RWPE1 (cell line): ENCODE measurements around the gene LENEP.

ENCODE experiments used
- CTCF ChIA-PET: fragments of 350-600 bp; sonication (Branson Sonifier 250); formaldehyde crosslinking; extraction: SDS; loops from one replicate; lab custom pipeline; 2021; lab: Yijun Ruan, JAX
- POLR2A ChIA-PET: fragments of 400-600 bp; formaldehyde crosslinking; extraction: SDS; loops from one replicate; lab custom pipeline; 2020; ENCODE audit warnings: antibody characterized with exemption; ENCODE audit not compliant: low non-redundant PET; lab: Yijun Ruan, JAX
- DNase-seq: peaks from one replicate; pipeline ENCODE4 v3.0.0; 2012; ENCODE audit warnings: low spot score
- H3K27ac ChIP-seq: fragments of 450-650 bp; 2 replicates; pipeline ENCODE4 v1.5.1; 2017
- TF ChIP-seq, protein P1 (sequence below): fragments of 450-650 bp; conservative IDR thresholded peaks from 2 replicates; pipeline ENCODE4 v1.5.1; 2017; ENCODE audit warnings: low read depth, mild to moderate bottlenecking

The LENEP gene

GRCh38 chr1:154948079-154948478, 45.3 kb upstream of the LENEP start:
- ChIA-PET POLR2A (interaction anchor here (1.0 kb wide), 1 partner anchor 12 kb away, joined by 3 read pairs; the partner anchor contains the start of gene PMVK), CTCF (no interaction called here)
- TF ChIP-seq, protein P1, sequence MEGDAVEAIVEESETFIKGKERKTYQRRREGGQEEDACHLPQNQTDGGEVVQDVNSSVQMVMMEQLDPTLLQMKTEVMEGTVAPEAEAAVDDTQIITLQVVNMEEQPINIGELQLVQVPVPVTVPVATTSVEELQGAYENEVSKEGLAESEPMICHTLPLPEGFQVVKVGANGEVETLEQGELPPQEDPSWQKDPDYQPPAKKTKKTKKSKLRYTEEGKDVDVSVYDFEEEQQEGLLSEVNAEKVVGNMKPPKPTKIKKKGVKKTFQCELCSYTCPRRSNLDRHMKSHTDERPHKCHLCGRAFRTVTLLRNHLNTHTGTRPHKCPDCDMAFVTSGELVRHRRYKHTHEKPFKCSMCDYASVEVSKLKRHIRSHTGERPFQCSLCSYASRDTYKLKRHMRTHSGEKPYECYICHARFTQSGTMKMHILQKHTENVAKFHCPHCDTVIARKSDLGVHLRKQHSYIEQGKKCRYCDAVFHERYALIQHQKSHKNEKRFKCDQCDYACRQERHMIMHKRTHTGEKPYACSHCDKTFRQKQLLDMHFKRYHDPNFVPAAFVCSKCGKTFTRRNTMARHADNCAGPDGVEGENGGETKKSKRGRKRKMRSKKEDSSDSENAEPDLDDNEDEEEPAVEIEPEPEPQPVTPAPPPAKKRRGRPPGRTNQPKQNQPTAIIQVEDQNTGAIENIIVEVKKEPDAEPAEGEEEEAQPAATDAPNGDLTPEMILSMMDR: no peak
- H3K27ac ChIP-seq: no peak overlapping the region; the same call in 1 of the 2 replicates
- DNase-seq: no peak

DNA sequence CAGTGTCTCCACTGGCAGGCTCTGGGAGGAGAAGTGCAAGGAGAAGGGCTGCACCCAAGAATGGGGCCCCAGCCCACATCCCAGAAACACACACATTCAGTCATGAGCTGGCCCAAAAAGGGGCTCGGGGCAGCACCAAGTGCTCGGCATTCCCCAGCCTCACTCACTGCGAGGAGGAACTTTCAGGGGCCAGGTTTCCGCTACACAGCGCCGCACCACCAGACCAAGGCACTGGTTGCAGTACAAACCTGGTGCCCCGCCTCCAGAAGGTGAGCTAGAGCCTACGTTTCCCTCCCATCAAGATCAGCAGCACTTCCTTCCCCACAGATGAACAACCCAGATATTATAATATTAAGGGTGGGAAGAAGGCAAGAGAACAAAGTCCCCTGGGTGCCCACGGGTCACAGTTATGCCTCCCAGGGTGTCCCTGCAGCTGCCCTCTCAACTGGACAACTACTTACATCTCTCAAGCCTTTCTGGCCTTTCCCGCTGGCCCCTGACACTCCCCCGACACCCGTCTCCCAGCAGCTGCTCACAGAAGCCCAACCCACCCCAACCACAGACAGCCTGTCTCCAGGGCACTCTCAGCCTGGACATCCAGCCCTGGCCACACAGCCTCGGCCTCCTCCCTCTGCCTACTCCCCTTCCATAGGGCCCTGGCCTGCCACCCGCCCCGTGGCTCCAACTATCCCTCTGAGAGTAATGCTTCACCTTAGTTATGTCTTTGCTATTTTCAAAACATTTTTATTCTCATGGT, 41.3 kb upstream of the LENEP start:
- no peak for DNase-seq
- H3K27ac ChIP-seq: peak overlapping the region; percentile 3; the same call in 1 of the 2 replicates
- CTCF ChIA-PET: no interaction called here
- TF ChIP-seq, protein P1: no peak
- POLR2A ChIA-PET: no interaction called here

DNA sequence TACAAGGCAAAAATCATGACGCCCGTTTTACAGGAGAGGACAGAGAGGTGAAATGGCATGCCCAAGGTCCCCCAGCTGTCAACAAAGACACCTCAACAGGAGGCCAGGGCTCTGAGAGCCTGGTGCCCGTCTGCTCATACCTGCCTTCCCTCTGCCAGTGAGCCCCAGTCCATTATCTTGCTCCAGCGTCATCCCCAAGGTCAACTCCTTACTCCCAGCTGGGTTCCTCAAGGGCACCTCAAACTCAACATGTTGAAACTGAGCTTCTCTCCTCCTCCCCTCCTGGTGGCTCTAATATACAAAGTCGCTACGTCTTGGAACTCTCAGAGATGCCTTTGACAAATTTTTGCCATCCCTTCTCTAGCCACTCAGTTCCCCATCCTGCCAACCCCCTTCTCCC, 40.7 kb upstream of the LENEP start:
- TF ChIP-seq, protein P1: no peak
- POLR2A ChIA-PET: no interaction called here

GRCh38 chr1:154953611-154954038, 39.8 kb upstream of the LENEP start:
- no peak for DNase-seq
- TF ChIP-seq, protein P1: no peak
- POLR2A ChIA-PET: interaction anchor here (0.6 kb wide), 1 partner anchor 31 kb away, joined by 4 read pairs; no protein-coding TSS in a partner anchor
- no peak overlapping the region for H3K27ac ChIP-seq
- CTCF ChIA-PET: interaction anchor here (0.5 to 0.6 kb wide), 2 partner anchors 22 to 108 kb away, joined by 4 to 5 read pairs; no protein-coding TSS in a partner anchor

More for the DNA sequence above, 40.7 kb upstream of the LENEP start:
- no peak overlapping the region for H3K27ac ChIP-seq
- DNase-seq: no peak
- CTCF ChIA-PET: no interaction called here

DNA sequence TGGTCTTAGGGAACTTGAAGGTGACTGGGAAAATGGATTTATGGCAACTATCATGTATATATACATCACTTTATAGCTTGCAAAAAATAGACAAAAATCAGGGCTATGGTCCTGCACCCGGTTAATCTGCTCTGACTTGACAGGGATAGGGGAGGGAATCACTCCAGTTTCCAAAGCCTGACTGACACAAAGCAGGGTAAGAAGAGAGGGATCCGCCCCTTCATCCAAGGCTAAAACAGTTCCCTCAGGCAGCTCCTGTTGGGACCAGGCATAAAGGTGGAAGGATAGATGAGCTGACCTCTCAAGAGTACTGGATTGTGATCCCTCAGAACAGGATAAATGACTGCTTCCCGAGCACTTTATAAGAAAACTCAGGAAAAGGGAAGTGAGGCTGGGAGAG, 38.8 kb upstream of the LENEP start:
- TF ChIP-seq, protein P1: no peak
- H3K27ac ChIP-seq: no peak overlapping the region
- CTCF ChIA-PET: interaction anchor here (0.6 kb wide), 1 partner anchor 1008 kb away, joined by 3 read pairs; the partner anchor contains the start of gene DENND4B
- no peak for DNase-seq
- POLR2A ChIA-PET: no interaction called here

- no peak for DNase-seq
- ChIA-PET CTCF (interaction anchor here (0.7 to 1.3 kb wide), 3 partner anchors 38 to 137 kb away, joined by 3 to 4 read pairs (median 4); partner anchors contain the start of gene LENEP), POLR2A (interaction anchor here (0.6 to 0.7 kb wide), 3 partner anchors 9 to 30 kb away, joined by 3 to 4 read pairs (median 3); partner anchors contain the start of gene SHC1)
- peak overlapping the region; percentile 80 for H3K27ac ChIP-seq
- TF ChIP-seq, protein P1: no peak
Measured at GRCh38 chr1:154955039-154955717, 38.2 kb upstream of the LENEP start.
